Stimulated activated CD4-positive, alpha-beta T cell treated with anti-CD3 and anti-CD28 coated beads, TNF-alpha, amount 100 ng/mL, for 1 hour (primary cell): Measurements from ENCODE around the gene OSBPL5.
"Not testable (repeated sequence)": the region's sequence is repeated elsewhere in the genome, so short reads cannot be mapped to it uniquely, and the experiment has no call there.

Source experiments
- DNase-seq, 3 donors: peaks; one replicate each; pipeline ENCODE4 v3.0.0-alpha.2; 2020; ENCODE audit warnings: low read depth in 3 of 3, low spot score in 1 of 3

Gene OSBPL5

GRCh38 chr11:3123761-3124733 is 41.1 kb downstream of the OSBPL5 start:
- no peak for DNase-seq

- DNase-seq = no peak
These were observed 41.8 kb downstream of the OSBPL5 start for GRCh38 chr11:3123305-3123704.

- DNase-seq = no peak
These were observed 42.3 kb downstream of the OSBPL5 start for GRCh38 chr11:3122775-3123201.

- no peak for DNase-seq
These were observed 43.0 kb downstream of the OSBPL5 start for GRCh38 chr11:3121931-3122774.

- DNase-seq = no peak
These were observed 43.7 kb downstream of the OSBPL5 start for GRCh38 chr11:3121416-3121815.

GRCh38 chr11:3120071-3120792 is 44.9 kb downstream of the OSBPL5 start:
- no peak for DNase-seq

- no peak for DNase-seq
These were observed 45.8 kb downstream of the OSBPL5 start for GRCh38 chr11:3119141-3119821.

GRCh38 chr11:3115321-3115720 is 49.8 kb downstream of the OSBPL5 start:
- DNase-seq = no peak

- not testable (repeated sequence) for DNase-seq
These were observed 51.4 kb downstream of the OSBPL5 start for GRCh38 chr11:3113661-3114060.

- no peak for DNase-seq
These were observed 53.0 kb downstream of the OSBPL5 start for GRCh38 chr11:3111919-3112690.

- no peak for DNase-seq
These were observed 53.6 kb downstream of the OSBPL5 start for GRCh38 chr11:3111466-3111865.

GRCh38 chr11:3109921-3110706 is 55.0 kb downstream of the OSBPL5 start:
- peak in 1 of 3 donors; percentile 22 for DNase-seq

- DNase-seq = no peak
These were observed 55.7 kb downstream of the OSBPL5 start for GRCh38 chr11:3109434-3109833.

GRCh38 chr11:3108183-3108721 is 56.9 kb downstream of the OSBPL5 start:
- no peak for DNase-seq

- no peak for DNase-seq
These were observed 57.4 kb downstream of the OSBPL5 start for GRCh38 chr11:3107608-3108182.

GRCh38 chr11:3106736-3107524 is 58.2 kb downstream of the OSBPL5 start:
- DNase-seq = no peak
